WERI-Rb-1 (cell line): ENCODE data around the gene NELL1.

Experiments used
- DNase-seq: peaks from one replicate; pipeline ENCODE4 v3.0.0-alpha.2; 2020
- H3K27ac ChIP-seq: fragments of 250-450 bp; sonication (Bioruptor Pico); 2 replicates; pipeline ENCODE4 v1.5.1; 2020; ENCODE audit warnings: mild to moderate bottlenecking, moderate library complexity
- H3K27me3 ChIP-seq: fragments of 250-450 bp; sonication (Bioruptor Pico); 2 replicates; pipeline ENCODE4 v1.5.1; 2021; ENCODE audit warnings: mild to moderate bottlenecking, low read depth, moderate library complexity; ENCODE audit not compliant: insufficient read depth, severe bottlenecking
- H3K36me3 ChIP-seq: fragments of 250-450 bp; sonication (Bioruptor Pico); 2 replicates; pipeline ENCODE4 v1.5.1; 2020; ENCODE audit warnings: mild to moderate bottlenecking, moderate library complexity
- H3K4me3 ChIP-seq: 2 replicates; pipeline ENCODE4 v1.5.1; 2011; ENCODE audit warnings: low read depth, mild to moderate bottlenecking, control low read depth, low read length
- H3K9me3 ChIP-seq: fragments of 250-450 bp; sonication (Bioruptor Pico); 2 replicates; pipeline ENCODE4 v1.5.1; 2021; ENCODE audit warnings: mild to moderate bottlenecking, moderate library complexity; ENCODE audit not compliant: severe bottlenecking
- TF ChIP-seq, protein P1 (sequence below): IDR thresholded peaks from 2 replicates; pipeline ENCODE4 v1.5.1; 2011; ENCODE audit warnings: low read depth, mild to moderate bottlenecking, control low read depth, inconsistent platforms, low read length

The NELL1 gene

GRCh38 chr11:21411104-21411503, 741.7 kb downstream of the NELL1 start:
- no peak overlapping the region for H3K4me3 ChIP-seq
- no peaks in the 10 kb centered on the region for H3K27me3 ChIP-seq
- H3K9me3 ChIP-seq, result no peaks in the 10 kb centered on the region
- H3K27ac ChIP-seq, result no peak overlapping the region
- DNase-seq, result no peak
- H3K36me3 ChIP-seq, result no peaks in the 10 kb centered on the region
- TF ChIP-seq, protein P1, sequence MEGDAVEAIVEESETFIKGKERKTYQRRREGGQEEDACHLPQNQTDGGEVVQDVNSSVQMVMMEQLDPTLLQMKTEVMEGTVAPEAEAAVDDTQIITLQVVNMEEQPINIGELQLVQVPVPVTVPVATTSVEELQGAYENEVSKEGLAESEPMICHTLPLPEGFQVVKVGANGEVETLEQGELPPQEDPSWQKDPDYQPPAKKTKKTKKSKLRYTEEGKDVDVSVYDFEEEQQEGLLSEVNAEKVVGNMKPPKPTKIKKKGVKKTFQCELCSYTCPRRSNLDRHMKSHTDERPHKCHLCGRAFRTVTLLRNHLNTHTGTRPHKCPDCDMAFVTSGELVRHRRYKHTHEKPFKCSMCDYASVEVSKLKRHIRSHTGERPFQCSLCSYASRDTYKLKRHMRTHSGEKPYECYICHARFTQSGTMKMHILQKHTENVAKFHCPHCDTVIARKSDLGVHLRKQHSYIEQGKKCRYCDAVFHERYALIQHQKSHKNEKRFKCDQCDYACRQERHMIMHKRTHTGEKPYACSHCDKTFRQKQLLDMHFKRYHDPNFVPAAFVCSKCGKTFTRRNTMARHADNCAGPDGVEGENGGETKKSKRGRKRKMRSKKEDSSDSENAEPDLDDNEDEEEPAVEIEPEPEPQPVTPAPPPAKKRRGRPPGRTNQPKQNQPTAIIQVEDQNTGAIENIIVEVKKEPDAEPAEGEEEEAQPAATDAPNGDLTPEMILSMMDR, result no peak

DNA sequence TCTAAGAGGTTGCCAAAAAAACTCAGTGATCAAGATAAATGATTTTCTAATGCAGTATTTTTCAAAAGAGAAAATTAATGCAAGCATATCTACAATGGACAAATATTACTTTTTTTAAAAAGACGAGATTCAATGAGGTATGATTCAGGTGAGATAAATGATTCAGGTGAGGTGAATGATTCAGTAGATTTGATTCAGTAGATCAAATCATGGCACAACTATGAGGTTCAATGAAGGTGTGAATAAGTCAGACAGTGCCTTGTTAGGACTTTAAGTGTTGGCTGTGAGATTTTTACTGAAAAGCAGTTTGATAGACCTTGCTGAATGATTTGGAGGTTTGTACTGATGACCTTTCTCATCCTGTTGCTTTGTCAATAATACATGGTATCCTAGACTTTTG, 742.2 kb downstream of the NELL1 start:
- no peak for DNase-seq

GRCh38 chr11:21412652-21413383, 743.4 kb downstream of the NELL1 start:
- H3K4me3 ChIP-seq, result no peak overlapping the region
- no peak overlapping the region for H3K27ac ChIP-seq
- no peaks in the 10 kb centered on the region for H3K27me3 ChIP-seq
- H3K36me3 ChIP-seq, result no peaks in the 10 kb centered on the region
- no peak for DNase-seq
- no peaks in the 10 kb centered on the region for H3K9me3 ChIP-seq
- TF ChIP-seq, protein P1, result no peak

More for the DNA sequence above, 742.2 kb downstream of the NELL1 start:
- H3K36me3 ChIP-seq, result no peaks in the 10 kb centered on the region
- H3K4me3 ChIP-seq, result no peak overlapping the region
- H3K27ac ChIP-seq, result no peak overlapping the region
- H3K27me3 ChIP-seq, result no peaks in the 10 kb centered on the region
- TF ChIP-seq, protein P1, result no peak
- no peaks in the 10 kb centered on the region for H3K9me3 ChIP-seq

GRCh38 chr11:21414953-21415352, 745.6 kb downstream of the NELL1 start:
- no peak for DNase-seq
- Histone ChIP-seq H3K9me3 (no peaks in the 10 kb centered on the region), H3K27ac (no peak overlapping the region), H3K4me3 (no peak overlapping the region), H3K36me3 (no peaks in the 10 kb centered on the region), H3K27me3 (no peaks in the 10 kb centered on the region)
- TF ChIP-seq, protein P1, result no peak

GRCh38 chr11:21415606-21416005, 746.2 kb downstream of the NELL1 start:
- Histone ChIP-seq H3K27me3 (no peaks in the 10 kb centered on the region), H3K4me3 (no peak overlapping the region), H3K36me3 (no peaks in the 10 kb centered on the region), H3K27ac (no peak overlapping the region), H3K9me3 (no peaks in the 10 kb centered on the region)
- peak; percentile 26 for DNase-seq
- TF ChIP-seq, protein P1, result no peak
